Neural progenitor cell (in vitro differentiated cells): ENCODE data around the gene ANKRD12.

Source experiments
- CTCF ChIP-seq: fragments of 200-600 bp; sonication (generic); IDR thresholded peaks from 2 replicates; pipeline ENCODE4 v1.5.1; 2017; ENCODE audit warnings: antibody characterized with exemption, mild to moderate bottlenecking
- EZH2 ChIP-seq: fragments of 200-600 bp; sonication (generic); IDR thresholded peaks from 2 replicates; pipeline ENCODE4 v1.6.1; 2017; ENCODE audit warnings: antibody characterized with exemption, mild to moderate bottlenecking, moderate library complexity
- EZH2phosphoT487 ChIP-seq: fragments of 200-600 bp; sonication (generic); IDR thresholded peaks from 2 replicates; pipeline ENCODE4 v1.6.1; 2017; ENCODE audit warnings: antibody characterized with exemption

- no peak for TF ChIP-seq CTCF
- TF ChIP-seq EZH2 = no peak
- TF ChIP-seq EZH2phosphoT487 = no peak
Observed at GRCh38 chr18:9092665-9093064, 43.9 kb upstream of the ANKRD12 start.
